GM23248 (cell line): ENCODE data around the gene FSIP2.

Source experiments
- EZH2 ChIP-seq: fragments of 200-600 bp; sonication (generic); IDR thresholded peaks from 2 replicates; pipeline ENCODE4 v1.6.1; 2018; ENCODE audit warnings: antibody characterized with exemption, mild to moderate bottlenecking; ENCODE audit not compliant: insufficient read depth, poor library complexity, severe bottlenecking
- EZH2phosphoT487 ChIP-seq: fragments of 200-600 bp; sonication (generic); IDR thresholded peaks from 2 replicates; pipeline ENCODE4 v1.6.1; 2018; ENCODE audit warnings: antibody characterized with exemption, moderate library complexity, mild to moderate bottlenecking, low read depth; ENCODE audit not compliant: insufficient read depth

DNA sequence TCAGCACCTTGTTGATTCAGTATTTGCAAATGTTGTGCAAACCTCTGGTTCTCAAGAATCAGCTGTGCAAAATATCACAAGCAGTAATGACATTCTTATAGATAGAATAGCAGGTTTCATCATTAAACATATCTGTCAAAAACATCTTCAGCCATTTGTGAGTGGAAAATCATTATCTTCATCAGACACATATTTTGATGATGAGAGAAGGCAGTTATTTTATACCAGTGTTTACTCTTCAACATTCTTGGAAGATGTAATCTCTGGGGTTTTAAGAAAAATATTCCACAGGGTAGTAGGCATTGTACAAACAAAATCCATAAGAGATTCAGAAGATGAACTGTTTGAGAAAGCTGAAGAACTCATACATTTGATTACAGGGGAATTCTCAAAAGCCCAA, 64.3 kb downstream of the FSIP2 start:
- TF ChIP-seq EZH2phosphoT487 = no peak
- no peak for TF ChIP-seq EZH2
